Measurements from ENCODE around the gene U2SURP.

Gene U2SURP

DNA sequence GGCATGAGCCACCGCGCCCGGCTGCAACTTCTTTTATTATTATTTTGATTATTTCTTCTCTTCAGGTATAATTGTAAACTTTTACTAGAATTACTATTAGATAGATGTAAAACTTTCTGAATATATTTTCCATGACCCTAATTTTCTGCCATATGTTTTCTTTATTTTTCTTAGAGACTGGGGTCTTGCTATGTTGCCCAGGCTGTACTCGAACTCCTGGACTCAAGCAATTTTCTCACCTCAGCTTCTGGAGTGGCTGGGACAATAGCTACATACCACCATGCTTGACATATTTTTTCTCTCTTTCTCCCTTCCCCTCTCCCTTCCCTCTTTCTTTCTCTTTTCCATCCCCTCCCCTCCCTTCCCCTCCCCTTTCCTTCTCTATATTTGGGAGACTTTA lies 88.6 kb downstream of the U2SURP start:
- no peak for DNase-seq (ENCODE audit: low read depth)
- no peak for TF ChIP-seq CTCF (IDR thresholded peaks at IDR 0.05; ENCODE audit: low read depth, low read length, missing control alignments)
- H3K4me3 ChIP-seq (ENCODE audit: low read depth, low read length) = no peak overlapping the region

DNA sequence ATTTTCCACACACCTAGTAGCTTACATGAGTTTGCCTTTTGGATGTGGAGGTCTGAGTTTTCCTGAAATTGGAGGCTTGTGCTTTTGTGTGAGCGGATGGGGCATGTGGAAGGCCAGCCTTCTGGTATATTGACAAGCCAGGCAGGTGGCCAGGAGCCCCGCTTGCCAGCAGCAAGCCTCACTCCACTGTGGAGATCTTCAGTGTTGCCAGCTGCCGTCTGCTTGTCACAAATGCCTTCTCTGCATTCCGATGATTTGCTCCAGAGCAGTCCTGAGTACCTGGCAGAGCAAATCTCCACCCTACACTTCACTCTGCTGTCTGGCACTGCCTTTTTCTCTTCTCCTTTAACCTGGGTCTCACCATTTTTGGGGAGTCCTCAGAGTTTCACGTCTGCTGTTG lies 89.1 kb downstream of the U2SURP start:
- no peak for DNase-seq (ENCODE audit: low read depth)
- no peak for TF ChIP-seq CTCF (IDR thresholded peaks at IDR 0.05; ENCODE audit: low read depth, low read length, missing control alignments)
- no peak overlapping the region for H3K4me3 ChIP-seq (ENCODE audit: low read depth, low read length)

GRCh38 chr3:143090976-143091837 lies 89.8 kb downstream of the U2SURP start:
- no peak for TF ChIP-seq CTCF (IDR thresholded peaks at IDR 0.05; ENCODE audit: low read depth, low read length, missing control alignments)
- H3K4me3 ChIP-seq (ENCODE audit: low read depth, low read length) = no peak overlapping the region
- DNase-seq (ENCODE audit: low read depth) = no peak

DNA sequence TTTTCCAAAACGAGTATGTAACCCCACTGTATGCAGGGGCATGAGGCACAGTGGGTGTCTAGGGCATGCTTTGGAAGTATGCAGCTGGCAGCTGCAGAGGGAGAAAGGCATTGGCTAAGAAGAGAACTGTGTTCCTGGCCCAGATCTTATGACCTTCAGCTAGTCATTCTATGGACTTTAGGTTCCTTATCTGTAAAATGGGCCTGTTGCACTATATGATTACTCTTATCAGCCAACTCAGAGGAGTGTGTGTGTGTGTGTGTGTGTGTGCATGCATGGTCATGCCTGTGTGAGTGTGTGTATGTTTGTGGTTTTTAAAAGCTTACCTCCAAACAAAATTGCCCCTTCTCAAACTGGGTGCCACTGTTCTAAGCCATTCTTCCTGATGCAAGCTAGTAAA lies 90.8 kb downstream of the U2SURP start:
- H3K4me3 ChIP-seq (ENCODE audit: low read depth, low read length) = no peak overlapping the region
- no peak for DNase-seq (ENCODE audit: low read depth)
- no peak for TF ChIP-seq CTCF (IDR thresholded peaks at IDR 0.05; ENCODE audit: low read depth, low read length, missing control alignments)

DNA sequence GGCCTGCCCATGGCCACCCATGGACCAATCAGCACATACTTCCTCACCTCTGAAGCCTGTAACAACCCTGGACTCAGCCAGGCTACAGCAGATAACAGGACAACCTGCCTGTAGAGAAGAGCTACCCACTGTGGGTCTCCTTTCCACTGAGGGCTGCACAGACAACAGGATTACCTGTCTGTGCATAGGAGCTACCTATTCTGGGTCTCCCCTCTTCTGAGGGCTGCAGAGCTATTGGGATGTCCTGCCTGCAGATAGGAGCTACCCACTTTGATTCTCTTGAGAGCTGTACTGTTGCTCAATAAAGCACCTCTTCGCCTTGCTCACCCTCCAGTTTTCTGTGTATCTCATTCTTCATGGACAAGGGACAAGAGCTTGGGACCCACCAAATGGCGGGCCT lies 94.4 kb downstream of the U2SURP start:
- no peak for DNase-seq (ENCODE audit: low read depth)
- no peak for TF ChIP-seq CTCF (IDR thresholded peaks at IDR 0.05; ENCODE audit: low read depth, low read length, missing control alignments)
- H3K4me3 ChIP-seq (ENCODE audit: low read depth, low read length) = no peak overlapping the region

DNA sequence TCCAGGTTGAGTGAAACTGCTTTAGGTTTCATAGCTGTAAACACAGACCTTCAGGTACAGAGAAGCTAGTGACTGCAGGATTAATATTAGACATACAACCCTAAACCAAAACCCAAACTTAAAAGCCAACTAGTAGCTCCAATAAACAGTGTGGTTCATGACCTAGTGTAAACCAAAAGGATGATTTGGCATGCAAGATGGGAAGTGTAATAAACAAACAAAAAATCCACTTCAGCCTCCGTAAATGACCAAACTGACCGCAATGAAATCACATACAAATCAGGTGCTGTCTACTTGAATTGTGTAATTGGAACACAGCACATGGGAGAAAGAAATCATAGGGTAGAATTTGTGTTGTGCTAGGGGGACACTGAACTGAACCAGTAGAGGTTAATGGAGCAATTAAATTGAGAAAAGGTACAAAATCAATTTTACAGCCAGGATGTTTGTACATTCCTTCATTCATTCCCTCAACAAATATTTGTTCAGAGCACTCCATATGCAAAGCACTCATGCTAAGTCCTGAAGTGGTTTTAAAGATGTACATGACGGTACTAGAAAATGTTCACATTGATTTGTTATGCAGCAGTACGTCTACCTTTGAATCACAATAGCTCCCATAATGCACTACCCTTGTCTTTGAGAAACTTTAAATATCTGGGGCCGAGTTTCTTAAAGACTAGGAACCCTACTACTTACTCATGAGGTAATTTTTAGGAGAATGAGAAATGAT lies 96.8 kb downstream of the U2SURP start:
- DNase-seq (ENCODE audit: low read depth) = no peak
- TF ChIP-seq CTCF (IDR thresholded peaks at IDR 0.05; ENCODE audit: low read depth, low read length, missing control alignments) = no peak
- no peak overlapping the region for H3K4me3 ChIP-seq (ENCODE audit: low read depth, low read length)

All from GM12864 (cell line).